ENCODE results near the gene KIF16B. TPM values are rescaled to one million over a fixed set of nuclear protein-coding genes. Genes with fewer than 3 reads are reported as not detected.

The KIF16B gene
- polyA plus RNA-seq, 6 donors from 2014 or later = 3.2 to 7.1 (median 5.1) TPM

DNA sequence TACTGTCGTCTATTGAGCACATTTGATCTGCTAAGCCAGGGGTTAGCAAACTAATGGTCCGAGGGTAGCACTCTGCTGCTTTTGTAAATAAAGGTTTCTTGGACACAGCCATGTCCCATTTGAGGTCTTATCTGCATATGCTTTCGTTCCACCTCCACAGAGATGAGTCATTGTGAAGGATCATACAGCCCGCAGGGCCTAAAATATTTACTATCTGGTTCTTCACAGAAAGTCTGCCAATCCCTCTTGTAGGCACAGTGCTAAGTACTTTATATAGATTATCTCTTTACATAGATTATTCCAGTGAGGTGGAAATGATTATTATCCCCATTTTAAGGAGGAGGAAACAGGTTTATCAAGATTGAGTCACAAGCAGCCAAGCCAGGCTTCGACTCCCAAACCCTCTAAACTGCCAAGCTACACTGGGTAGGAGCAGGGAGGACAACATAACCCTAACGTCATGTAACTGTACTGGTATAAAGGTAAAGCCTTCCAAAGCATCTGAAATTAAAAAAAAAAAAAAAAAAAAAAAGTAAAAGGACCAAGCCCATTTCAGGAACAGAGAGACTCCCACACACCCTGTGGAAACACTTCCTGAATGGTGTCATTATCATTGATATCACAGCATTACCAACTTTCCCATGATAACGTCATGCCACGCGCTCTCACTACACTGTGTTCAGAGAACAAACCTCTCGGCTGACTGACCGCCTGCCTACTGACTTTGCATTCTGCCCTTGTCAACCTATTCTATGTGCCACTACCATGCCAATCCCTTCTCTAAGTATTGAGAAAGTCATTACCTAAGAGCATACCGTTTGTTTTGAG, 101.0 kb downstream of the KIF16B start:
- Mint-ChIP-seq H3K27me3 (no peaks in the 10 kb centered on the region), H3K27ac (peak overlapping the region in 3 of 6 donors; percentile 9 to 85 (median 29)), H3K36me3 (peaks cover 5 to 9% of the 10 kb centered on the region in 2 donors), H3K9me3 (peaks cover 0 to 3% (median 0%) of the 10 kb centered on the region in 7 donors), H3K4me3 (no peak overlapping the region), H3K4me1 (peaks cover 0 to 8% (median 7%) of the 10 kb centered on the region in 3 donors)
- DNase-seq (no peak), ATAC-seq (ENCODE audit: low read depth in 2 of 2) (no peak)

DNA sequence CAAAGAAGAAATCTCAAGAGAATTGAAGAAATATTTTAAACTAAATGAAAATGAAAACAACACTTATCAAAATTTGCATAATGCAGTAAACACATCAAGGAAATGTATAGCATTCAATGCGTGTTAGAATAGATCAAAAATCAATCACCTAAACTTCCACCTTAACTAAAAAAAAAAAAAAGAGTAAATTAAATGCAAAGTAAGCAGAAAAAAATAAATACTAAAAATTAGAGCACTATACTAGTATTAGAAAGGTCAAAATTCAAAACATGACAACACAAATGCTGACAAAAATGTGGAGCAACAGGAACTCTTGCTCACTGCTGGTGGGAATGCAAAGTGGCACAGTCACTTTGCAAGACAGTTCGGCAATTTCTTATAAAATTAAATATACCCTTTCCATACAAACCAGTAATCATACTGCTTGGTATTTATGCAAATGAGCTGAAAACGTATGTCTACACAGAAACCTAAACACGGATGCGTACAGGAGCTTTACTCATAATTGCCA, 103.8 kb downstream of the KIF16B start:
- H3K9me3 Mint-ChIP-seq = peaks cover 2 to 18% (median 4%) of the 10 kb centered on the region in 7 donors
- ATAC-seq (ENCODE audit: low read depth in 2 of 2) = no peak
- no peaks in the 10 kb centered on the region for H3K27me3 Mint-ChIP-seq
- DNase-seq = no peak
- H3K27ac Mint-ChIP-seq = no peak overlapping the region
- H3K4me1 Mint-ChIP-seq = peaks cover 4 to 13% (median 5%) of the 10 kb centered on the region in 3 donors
- H3K4me3 Mint-ChIP-seq = no peak overlapping the region
- peaks cover 18 to 19% of the 10 kb centered on the region in 2 donors for H3K36me3 Mint-ChIP-seq

DNA sequence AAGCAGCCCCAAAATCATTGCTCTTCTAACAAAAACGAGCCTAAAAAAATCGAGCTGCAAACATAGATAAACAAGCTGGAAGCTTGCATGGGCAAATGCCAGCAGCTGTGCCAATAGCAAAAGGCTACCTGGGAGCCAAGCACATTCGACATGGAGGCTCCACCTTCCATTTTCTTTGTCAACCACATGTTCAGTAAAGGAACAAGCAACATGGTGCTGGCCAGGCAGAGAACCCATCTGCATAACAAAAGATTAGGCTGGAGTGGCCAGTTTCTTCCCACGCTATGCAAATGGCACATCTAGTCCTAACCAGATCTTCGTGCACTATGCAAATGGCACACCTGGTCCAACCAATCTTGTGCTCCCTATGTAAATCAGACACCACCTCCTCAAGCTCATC, 110.5 kb downstream of the KIF16B start:
- H3K9me3 Mint-ChIP-seq = peaks cover 2 to 18% (median 6%) of the 10 kb centered on the region in 7 donors
- H3K27me3 Mint-ChIP-seq = no peaks in the 10 kb centered on the region
- peaks cover 26 to 27% of the 10 kb centered on the region in 2 donors for H3K36me3 Mint-ChIP-seq
- no peak overlapping the region for H3K4me3 Mint-ChIP-seq
- peaks cover 6 to 21% (median 8%) of the 10 kb centered on the region in 3 donors for H3K4me1 Mint-ChIP-seq
- ATAC-seq (ENCODE audit: low read depth in 2 of 2) (no peak), DNase-seq (no peak)
- H3K27ac Mint-ChIP-seq = no peak overlapping the region

DNA sequence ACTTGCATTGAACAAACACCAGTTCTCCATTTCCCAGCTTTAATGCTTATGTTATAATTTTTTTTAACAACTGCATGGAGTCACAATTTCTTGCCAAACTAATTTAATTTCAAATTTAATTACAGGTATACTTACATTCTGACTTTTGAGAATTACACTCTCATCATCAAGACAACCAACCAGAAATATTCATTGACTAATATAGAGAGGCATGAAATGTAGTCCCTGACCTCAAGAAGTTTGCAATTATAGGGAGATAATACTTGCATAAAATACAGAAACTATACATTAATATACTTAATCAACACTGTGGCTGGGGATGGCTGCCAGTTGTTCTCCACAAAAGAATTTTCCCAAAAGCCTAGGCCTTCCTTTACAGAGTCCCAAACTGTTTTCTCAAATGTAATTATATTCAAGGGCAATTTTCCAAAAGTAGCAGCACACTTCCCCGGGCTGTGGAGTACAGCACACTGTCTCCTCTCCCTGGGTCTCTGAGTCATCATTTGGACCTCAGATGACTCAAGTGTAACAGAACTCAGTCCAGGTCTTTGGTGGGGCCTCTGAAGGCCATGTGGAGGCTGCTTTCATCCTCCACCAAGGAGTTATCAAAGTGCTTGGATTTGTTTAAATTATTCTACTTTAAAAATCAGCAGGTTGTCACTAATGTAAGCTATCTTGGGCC, 114.1 kb downstream of the KIF16B start:
- Mint-ChIP-seq H3K36me3 (peaks cover 9 to 13% of the 10 kb centered on the region in 2 donors), H3K27me3 (no peaks in the 10 kb centered on the region), H3K27ac (no peak overlapping the region), H3K4me3 (no peak overlapping the region), H3K9me3 (peaks cover 0 to 5% (median 0%) of the 10 kb centered on the region in 7 donors), H3K4me1 (peaks cover 8 to 12% (median 11%) of the 10 kb centered on the region in 3 donors)
- no peak for ATAC-seq (ENCODE audit: low read depth in 2 of 2)
- no peak for DNase-seq

DNA sequence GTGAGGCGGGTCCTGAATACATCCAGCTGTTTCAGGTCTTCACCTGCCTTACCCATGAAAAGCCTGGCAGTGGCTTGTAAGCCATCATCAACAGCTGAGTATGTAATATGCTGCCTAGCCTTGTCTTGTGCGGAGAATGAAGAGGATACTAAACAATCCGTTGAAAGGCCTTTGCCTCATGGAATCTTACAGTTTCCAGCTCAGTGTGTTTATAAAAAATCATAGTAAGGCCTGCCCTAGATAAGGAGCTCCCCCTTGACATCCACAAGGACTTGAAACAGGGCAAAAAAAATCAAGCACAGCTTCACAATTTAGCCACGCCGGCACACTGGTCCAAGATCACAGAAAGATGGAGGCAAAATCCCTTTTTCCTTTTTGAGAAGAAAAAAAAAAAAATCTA, 115.7 kb downstream of the KIF16B start:
- ATAC-seq (ENCODE audit: low read depth in 2 of 2) (no peak), DNase-seq (no peak)
- H3K4me3 Mint-ChIP-seq = no peak overlapping the region
- H3K36me3 Mint-ChIP-seq = peaks cover 0 to 5% of the 10 kb centered on the region in 2 donors
- no peaks in the 10 kb centered on the region for H3K27me3 Mint-ChIP-seq
- H3K4me1 Mint-ChIP-seq = peaks cover 2 to 11% (median 8%) of the 10 kb centered on the region in 3 donors
- H3K9me3 Mint-ChIP-seq = no peaks in the 10 kb centered on the region
- peak overlapping the region in 3 of 6 donors; percentile 30 to 75 (median 40) for H3K27ac Mint-ChIP-seq

DNA sequence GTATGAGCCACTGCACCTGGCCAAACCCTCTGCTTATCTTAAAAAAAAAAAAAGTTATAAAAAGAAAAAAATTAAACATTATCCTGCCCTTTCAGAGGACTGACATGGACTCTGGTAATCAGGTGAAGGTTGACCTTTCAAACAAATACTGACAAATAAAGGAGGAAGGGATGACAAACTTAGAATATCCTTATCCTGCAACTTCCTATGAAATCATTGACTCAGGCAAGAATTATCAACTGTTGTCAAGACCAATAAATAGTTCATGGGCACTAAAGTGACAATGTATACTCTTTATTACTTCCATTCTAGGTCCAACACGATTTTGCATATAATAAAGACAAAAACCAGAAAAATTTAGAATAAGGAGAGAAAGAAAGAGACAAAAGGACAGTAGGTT, 117.9 kb downstream of the KIF16B start:
- no peak for ATAC-seq (ENCODE audit: low read depth in 2 of 2)
- Mint-ChIP-seq H3K36me3 (peaks cover 4 to 5% of the 10 kb centered on the region in 2 donors), H3K27me3 (no peaks in the 10 kb centered on the region), H3K4me1 (peaks cover 17 to 29% (median 21%) of the 10 kb centered on the region in 3 donors), H3K4me3 (no peak overlapping the region), H3K27ac (no peak overlapping the region), H3K9me3 (peaks cover 0 to 3% (median 0%) of the 10 kb centered on the region in 7 donors)
- DNase-seq = no peak

DNA sequence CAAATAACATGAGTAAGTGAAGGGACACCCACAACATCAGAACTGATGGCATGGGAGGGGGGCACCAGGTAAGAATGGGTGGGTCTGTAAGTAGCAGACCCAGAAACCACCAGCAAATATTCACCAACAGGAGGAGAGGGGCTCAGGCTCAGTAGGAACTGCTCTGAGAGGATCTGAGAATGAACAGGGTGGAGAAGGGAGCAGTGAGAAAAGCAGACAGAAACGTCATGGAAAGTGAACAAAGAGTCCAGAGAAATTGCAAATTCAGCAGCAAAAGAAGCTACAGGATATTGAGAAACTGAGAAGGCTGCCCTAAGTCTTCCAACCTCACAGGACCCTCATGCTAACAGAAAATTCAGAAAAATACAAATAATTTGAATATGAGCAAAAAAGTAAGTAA, 121.3 kb downstream of the KIF16B start:
- ATAC-seq (ENCODE audit: low read depth in 2 of 2) (no peak), DNase-seq (no peak)
- Mint-ChIP-seq H3K36me3 (peaks cover 19 to 20% of the 10 kb centered on the region in 2 donors), H3K4me1 (peaks cover 23 to 33% (median 24%) of the 10 kb centered on the region in 3 donors), H3K27ac (peak overlapping the region in 2 of 6 donors; percentile 12 to 78), H3K27me3 (no peaks in the 10 kb centered on the region), H3K4me3 (no peak overlapping the region), H3K9me3 (peaks cover 0 to 4% (median 0%) of the 10 kb centered on the region in 7 donors)

DNA sequence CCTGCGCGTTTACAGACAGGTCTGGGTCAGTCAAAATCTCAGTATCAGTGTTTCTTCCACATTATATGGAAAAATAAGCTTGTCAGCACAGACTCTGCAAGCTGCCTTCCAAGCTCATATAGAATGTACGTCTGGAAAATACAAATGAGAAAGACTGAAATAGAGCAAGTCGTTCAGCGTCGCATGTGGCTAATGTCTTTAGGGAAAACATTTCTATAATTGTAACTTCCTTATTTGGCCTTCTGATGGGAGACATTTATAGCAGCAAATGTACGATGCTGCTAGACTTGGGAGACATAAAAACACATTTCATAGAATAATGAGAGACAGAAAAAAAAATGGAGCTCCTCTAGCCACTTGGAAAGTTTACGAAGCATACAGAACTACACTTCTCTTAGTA, 122.2 kb downstream of the KIF16B start:
- H3K9me3 Mint-ChIP-seq = peaks cover 0 to 4% (median 0%) of the 10 kb centered on the region in 7 donors
- H3K27ac Mint-ChIP-seq = peak overlapping the region in 1 of 6 donors; percentile 5
- H3K27me3 Mint-ChIP-seq = no peaks in the 10 kb centered on the region
- H3K4me3 Mint-ChIP-seq = peak overlapping the region in 6 of 8 donors; percentile 7 to 65 (median 36)
- peaks cover 19 to 20% of the 10 kb centered on the region in 2 donors for H3K36me3 Mint-ChIP-seq
- ATAC-seq (ENCODE audit: low read depth in 2 of 2) (peak in 1 of 2 donors; percentile 46), DNase-seq (no peak)
- H3K4me1 Mint-ChIP-seq = peaks cover 23 to 32% (median 24%) of the 10 kb centered on the region in 3 donors

DNA sequence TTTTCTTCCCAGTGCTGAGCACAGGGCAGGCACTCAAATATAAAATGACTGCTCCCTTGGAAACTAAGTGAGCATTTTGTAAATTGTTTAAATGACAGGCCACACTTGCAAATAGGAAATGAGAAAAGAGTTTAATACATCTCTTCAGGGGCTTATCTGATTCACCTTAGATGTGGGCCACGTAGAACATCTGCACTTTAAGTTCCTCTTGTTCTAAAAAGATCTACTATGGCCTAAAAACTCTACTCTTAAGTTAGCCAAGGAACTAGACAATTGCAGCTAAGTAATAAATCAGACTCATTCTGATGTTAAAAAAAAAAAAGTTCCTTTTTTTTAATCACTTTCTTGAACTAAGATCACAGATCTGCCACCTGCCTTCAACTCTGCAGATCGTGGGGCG, 126.3 kb downstream of the KIF16B start:
- peaks cover 19 to 20% of the 10 kb centered on the region in 2 donors for H3K36me3 Mint-ChIP-seq
- DNase-seq (no peak), ATAC-seq (ENCODE audit: low read depth in 2 of 2) (no peak)
- no peak overlapping the region for H3K4me3 Mint-ChIP-seq
- H3K27ac Mint-ChIP-seq = peak overlapping the region in 2 of 6 donors; percentile 18 to 42
- H3K9me3 Mint-ChIP-seq = peaks cover 0 to 4% (median 0%) of the 10 kb centered on the region in 7 donors
- H3K4me1 Mint-ChIP-seq = peaks cover 23 to 31% (median 24%) of the 10 kb centered on the region in 3 donors
- no peaks in the 10 kb centered on the region for H3K27me3 Mint-ChIP-seq

DNA sequence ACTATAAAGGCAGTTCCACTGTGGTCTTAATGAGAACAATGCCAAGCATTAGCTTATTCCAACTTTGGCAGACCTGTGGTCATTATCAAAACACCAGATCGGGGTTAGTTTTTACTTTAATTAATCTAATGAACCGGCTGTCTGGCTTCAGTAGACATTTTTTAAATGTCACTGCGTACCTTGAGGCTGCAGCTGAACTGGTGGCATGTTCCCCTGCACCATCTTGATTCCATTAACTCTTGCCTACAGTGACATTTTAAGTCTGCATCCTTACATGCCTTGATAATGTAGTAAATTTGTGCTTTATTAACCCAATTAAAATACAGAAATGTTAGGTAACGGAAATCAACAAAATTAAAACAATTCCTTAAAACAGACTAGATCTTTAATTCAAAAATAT, 127.0 kb downstream of the KIF16B start:
- no peak overlapping the region for H3K4me3 Mint-ChIP-seq
- H3K4me1 Mint-ChIP-seq = peaks cover 16 to 23% (median 18%) of the 10 kb centered on the region in 3 donors
- no peaks in the 10 kb centered on the region for H3K27me3 Mint-ChIP-seq
- H3K9me3 Mint-ChIP-seq = peaks cover 0 to 4% (median 0%) of the 10 kb centered on the region in 7 donors
- no peak for DNase-seq
- no peak overlapping the region for H3K27ac Mint-ChIP-seq
- ATAC-seq (ENCODE audit: low read depth in 2 of 2) = no peak
- peaks cover 19 to 20% of the 10 kb centered on the region in 2 donors for H3K36me3 Mint-ChIP-seq

DNA sequence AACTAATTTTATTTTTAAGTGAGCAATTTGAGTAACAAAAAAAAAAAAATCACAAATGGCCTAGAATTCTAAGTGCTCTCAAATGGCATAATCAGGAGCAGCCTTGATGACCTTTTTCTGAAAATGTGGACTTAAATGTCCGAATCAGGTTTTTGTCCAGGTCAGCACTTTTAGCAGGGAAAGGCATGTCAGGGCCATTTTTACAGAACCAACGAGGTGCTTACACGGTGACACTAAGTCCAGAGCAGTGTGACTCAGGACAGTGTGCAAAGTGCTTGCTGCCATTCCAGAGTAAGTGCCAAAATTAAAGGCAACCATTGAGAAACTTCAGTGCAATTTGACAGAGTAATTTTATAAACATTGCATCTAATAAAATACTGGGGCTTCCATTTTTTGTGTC, 127.8 kb downstream of the KIF16B start:
- H3K9me3 Mint-ChIP-seq = peaks cover 0 to 3% (median 0%) of the 10 kb centered on the region in 7 donors
- no peak overlapping the region for H3K27ac Mint-ChIP-seq
- H3K4me1 Mint-ChIP-seq = peaks cover 8 to 15% (median 10%) of the 10 kb centered on the region in 3 donors
- no peak for ATAC-seq (ENCODE audit: low read depth in 2 of 2)
- peaks cover 16 to 24% of the 10 kb centered on the region in 2 donors for H3K36me3 Mint-ChIP-seq
- no peaks in the 10 kb centered on the region for H3K27me3 Mint-ChIP-seq
- no peak for DNase-seq
- H3K4me3 Mint-ChIP-seq = no peak overlapping the region

DNA sequence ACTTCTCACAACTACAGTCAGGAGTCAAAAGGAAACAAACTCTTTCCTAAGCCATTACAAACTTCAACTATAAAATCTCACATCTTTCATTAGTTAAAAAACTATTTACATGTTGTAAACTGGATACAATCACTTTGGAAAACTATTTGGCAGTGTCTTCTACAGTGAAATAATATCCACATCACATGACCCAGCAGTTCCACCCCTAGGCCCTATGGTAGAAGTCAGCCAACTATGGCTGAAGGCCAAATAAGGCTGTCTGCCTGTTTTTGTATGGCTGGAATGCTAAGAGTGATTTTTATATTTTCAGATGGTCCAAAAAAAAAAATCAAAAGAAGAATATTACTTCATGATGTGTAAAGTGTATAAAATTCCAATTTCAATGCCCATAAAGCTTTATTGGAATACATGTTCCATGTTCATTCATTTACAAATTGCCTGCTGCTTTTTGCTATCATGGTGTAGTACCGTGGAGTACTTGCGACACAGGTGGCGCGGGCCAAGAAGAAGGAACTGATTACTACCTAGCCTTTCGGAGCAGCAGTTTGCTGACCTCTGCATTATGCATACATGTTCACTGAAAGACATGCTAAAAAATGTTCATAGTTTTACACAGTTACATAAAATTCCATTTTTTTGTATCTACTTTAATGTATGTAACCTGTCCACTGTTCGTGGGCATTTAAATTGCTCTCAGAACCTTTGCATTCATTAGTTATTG, 129.0 kb downstream of the KIF16B start:
- no peaks in the 10 kb centered on the region for H3K27me3 Mint-ChIP-seq
- H3K27ac Mint-ChIP-seq = no peak overlapping the region
- peaks cover 5 to 12% (median 8%) of the 10 kb centered on the region in 7 donors for H3K9me3 Mint-ChIP-seq
- no peak overlapping the region for H3K4me3 Mint-ChIP-seq
- H3K4me1 Mint-ChIP-seq = peaks cover 6 to 9% (median 7%) of the 10 kb centered on the region in 3 donors
- no peak for DNase-seq
- peaks cover 20 to 27% of the 10 kb centered on the region in 2 donors for H3K36me3 Mint-ChIP-seq
- no peak for ATAC-seq (ENCODE audit: low read depth in 2 of 2)
